Lung microvascular endothelial cell (primary cell): ENCODE results near the gene STK33. TPM values are rescaled to one million over a fixed set of nuclear protein-coding genes. Genes with fewer than 3 reads are reported as not detected.

Source experiments
- DNase-seq, 2 donors: peaks; one replicate each; pipeline versions ENCODE4 v3.0.0 to v3.0.0-alpha.2; 2010; ENCODE audit warnings: low read depth in 2 of 2
- total RNA-seq: library from RNA; depleted of rRNA; stranded (reverse); fragments of >200 nt; gene quantifications from 2 replicates; pipeline ENCODE4 v1.2.1, GENCODE V29; 2014

Gene STK33
- total RNA-seq, 1 donor from 2014 or later: 0.99 TPM

DNA sequence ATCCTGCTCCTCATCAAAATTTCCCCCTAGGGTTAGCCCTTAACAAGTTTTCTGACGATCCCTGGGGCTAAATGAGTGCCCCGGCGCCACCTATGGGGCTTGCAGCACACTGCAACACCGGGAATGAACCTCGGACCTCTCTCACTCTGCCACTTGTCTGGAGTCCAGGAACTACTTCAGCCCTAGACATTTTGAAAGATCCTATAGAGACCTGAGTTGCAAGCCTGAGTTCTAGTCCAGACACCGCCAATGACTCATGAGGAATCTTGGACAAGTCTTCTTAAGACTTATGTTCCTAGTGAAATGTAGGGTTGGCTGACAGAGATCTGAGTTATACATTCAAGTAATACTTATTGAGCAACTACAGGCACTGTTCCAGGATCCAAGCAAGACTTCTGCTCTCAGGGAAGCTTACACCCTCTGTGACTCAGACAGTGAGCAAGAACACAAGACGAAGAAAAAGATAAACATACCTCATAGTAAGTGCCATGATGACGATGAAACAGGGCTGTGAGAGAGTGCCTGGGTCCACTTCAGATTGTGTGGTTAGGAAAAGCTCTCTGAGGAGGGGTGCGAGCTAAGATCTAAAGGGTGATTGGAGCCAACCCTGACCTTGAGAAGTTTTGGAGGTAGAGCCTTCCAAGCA lies 10.2 kb upstream of the STK33 start:
- DNase-seq: peak; percentile 31 to 95

DNA sequence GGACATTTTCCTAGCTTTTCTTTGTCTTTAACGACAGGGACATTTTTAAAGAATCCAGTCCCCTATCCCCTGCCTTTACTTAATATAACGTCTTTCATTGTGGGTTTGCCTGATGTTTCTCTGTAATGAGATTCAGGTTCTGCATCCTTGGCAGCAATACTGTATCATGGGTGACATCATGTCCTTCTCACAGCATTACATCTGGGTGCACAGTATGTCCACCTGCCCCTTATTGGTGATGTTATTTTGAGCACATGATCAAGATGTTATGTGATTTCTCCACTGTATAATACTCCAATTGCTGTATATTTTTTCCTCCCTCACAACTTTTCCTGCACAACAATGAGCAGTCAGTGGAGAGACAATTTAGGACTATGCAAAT lies 9.7 kb upstream of the STK33 start:
- no peak for DNase-seq

DNA sequence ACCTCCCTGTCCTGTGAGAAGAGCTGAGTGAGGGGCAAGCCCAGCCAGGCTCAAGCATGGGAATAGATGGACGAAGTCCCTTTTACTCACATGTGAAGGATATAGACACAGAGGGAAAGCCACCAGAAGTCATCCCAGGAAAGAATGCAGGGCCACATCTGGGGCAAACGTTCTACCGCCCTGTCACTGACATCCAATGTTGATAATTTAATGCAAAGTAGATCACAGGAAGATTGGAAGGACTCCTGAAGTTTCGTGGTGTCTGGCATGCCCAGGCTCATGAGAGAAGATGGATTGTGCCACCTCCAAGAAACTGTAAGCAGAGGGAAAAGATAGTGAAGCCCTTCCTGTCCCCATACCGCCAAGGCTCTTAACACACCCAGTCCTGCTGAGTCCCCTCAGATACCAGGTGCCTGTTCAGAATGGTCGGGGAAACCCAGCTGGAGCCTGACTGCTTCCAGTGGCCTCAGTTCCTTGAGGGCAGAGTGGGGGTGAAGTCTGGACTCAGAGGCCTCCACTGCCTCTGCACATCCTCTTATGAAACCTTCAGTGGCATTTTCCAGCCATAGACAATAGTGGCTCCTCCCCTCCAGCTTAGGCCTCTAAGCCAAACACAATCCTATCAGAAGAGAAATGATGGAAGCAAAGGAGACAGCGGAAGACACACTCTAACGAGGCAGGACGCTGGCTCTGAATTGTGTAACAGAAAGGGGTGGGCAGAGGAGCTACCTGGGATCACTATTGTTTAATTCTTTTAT lies 7.5 kb upstream of the STK33 start:
- DNase-seq: no peak

DNA sequence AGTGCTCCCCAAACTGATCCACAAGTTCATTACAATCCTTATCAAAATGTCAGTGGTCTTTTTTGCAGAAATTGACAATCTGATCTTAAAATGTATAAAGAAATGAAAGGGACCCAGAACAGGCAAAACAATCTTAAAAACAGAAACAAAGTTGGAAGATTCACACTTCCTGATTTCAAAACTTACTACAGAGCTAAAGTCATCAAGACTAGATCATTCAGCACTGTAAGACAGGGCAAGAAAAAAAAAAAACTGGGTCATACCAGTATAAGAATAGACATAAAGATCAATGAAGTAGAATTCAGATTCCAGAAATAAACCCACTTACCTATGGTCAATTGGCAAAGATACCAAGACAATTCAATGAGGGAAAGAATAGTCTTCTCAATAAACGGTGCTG lies 4.5 kb upstream of the STK33 start:
- no peak for DNase-seq

DNA sequence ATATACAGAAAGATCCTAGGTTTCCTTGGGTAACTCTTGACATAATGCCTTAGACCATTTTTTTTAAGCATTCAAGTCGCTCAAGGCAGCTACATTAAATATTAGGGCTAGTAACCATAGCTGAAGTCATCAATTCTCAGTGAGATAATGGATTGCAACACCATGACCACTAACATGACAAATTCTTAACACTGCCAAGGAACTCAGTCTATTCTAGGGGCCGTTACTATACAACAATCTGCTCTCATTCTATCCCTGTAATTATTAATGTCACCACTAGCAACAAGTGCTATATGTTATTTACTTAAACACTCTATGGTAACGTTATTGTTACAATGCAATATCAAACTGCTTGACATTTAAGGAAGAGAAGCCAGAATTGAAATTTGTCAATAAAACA lies 3.2 kb upstream of the STK33 start:
- no peak for DNase-seq

DNA sequence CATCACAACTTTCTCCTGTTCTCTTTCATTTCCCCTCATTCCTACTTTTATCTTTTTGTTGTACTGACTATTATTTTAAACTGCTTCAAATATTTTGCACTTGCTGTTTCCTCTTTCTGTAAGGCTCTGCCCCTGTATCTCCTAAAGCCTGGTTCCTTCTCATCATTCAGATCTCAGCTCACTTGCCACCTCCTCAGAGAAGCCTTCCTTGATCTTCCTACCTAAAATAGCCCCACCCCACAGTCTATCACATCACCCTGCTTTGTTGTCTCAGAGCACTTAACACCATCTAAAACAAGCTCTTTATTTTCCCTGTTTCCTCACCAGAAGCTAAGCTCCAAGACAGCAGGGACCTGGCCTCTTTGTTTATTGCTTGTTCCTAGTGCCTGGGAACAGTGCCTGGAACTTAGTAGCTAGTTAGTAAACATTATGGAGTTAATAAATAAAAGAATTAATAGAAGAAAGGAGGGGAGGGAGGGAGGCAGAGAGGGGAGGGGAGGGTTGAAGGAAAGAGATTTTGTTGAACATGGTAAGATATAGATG lies 2.5 kb upstream of the STK33 start:
- no peak for DNase-seq

DNA sequence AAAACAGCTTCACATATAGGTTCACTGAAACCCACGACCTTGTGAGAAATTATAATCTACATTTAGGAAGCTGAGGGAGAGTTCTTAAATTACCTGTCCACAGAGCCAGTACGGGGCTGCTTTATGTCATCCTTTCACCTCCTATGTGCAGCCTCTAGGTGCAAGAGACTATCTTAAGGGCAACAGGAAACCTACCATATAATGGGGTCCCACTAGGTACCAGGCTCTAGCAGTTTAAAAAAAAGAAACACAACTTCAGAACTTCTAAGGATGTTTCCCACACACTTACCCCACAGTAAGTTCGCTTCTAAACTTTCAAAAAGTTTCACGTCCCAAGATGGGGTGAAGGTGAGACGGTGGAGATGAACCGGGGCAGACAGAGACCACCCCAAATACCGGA lies 573 bp downstream of the STK33 start:
- DNase-seq: no peak

DNA sequence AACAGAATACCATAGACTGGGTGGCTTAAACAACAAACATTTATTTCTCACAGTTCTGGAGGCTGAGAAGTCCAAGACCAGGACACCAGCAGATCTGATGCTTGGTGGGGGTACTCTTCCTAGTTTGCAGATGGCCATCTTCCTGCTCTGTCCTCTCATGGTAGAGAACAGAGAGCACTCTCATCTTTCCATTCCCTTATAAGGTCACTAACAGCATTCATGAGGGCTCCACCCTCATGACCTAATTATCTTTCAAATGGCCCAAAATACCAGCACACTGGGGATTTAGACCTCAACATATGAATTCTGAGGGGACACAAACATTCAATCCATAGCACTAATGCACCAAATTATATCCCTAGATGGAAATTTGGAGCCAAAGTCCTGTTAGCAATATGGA lies 6.1 kb downstream of the STK33 start:
- no peak for DNase-seq

DNA sequence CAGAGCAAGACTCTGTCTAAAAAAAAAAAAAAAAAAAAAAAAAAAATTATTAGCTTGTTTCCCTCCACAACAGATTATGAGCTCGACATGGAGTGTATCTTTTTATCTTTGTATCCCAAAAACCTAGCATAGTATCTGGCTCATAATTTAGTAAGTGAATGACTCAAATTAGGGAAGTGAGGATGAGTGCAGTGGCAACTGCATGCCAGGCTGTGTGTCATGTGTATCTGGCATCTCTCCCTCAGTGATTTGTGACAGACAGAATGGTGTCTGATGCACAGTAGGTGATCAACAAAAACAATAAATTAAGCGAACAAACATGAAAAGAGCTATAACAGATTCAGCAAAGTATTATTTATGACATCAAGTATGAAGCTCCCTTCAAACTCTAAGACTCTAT lies 7.2 kb downstream of the STK33 start:
- no peak for DNase-seq

DNA sequence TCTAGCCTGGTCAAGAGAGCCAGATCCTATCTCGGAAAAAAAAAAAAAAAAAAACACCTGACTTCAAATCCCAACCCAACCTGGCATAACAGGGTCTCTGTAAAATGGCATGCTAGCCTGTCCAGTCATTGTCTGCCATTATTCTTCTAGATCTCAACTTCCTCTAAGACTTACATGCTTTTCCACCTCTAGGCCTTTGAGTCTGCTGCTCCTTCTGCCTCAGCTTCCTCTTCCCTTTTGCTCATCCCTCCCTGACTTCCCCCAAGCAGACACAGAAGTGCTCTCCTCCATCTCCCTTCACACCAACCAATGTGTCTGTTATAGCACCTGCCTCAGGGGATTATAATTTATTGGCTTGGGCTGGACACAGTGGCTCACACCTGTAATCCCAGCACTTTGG lies 7.8 kb downstream of the STK33 start:
- DNase-seq: no peak

DNA sequence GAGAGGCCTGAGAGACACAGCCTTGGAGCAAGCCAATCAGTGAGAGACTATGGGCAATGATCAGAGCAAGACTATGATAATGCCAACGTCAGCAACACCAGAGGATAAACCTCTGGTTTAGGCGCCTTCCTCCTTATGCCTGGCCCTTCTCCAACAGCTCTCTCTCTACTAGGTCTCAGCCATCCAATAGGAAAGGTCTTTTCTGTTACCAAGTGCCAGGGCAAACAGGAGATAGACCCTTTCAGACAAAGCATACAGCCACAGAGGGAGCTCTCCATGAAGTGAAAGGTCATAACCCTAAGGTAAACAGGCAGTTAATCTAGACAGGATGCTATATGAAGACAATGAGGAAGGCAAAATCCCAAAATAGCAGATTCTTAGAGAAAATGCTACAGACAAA lies 9.5 kb downstream of the STK33 start:
- DNase-seq: no peak

DNA sequence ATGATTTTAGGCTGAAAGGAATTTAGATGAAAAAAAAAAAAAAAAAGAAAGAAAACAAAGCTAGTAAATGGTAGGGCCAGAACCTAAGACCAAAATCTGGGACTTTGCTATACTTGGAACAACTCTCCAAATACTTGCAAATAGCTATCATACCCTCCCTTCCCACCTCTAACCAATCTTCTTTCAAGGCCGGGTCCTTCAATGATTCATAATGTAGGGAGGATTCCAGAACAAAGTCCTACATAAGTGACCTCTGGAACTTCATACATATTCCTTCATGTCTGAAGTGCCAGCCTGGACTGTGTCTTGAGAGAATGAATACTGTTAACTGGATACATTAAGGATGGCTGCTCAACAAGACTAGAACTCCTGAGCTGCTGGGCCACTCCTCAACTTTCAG lies 9.9 kb downstream of the STK33 start:
- no peak for DNase-seq

DNA sequence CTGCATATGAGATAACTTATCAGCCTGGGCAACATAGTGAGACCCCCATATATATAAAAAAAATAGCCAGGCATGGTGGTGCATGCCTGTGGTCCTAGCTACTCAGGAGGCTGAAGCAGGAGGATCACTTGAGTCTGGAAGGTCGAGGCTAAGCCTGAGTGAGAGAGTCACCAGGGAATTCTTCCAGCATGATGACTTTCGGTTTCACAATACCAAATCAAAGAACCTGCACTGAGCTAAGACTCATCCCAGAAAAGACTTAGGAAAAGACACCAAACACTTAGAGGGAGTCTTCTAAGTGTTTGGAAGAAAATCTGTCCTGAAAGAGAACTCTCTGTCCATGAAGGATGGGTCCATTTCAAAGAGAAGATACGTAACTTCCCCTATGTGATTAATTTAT lies 12.7 kb downstream of the STK33 start:
- no peak for DNase-seq

DNA sequence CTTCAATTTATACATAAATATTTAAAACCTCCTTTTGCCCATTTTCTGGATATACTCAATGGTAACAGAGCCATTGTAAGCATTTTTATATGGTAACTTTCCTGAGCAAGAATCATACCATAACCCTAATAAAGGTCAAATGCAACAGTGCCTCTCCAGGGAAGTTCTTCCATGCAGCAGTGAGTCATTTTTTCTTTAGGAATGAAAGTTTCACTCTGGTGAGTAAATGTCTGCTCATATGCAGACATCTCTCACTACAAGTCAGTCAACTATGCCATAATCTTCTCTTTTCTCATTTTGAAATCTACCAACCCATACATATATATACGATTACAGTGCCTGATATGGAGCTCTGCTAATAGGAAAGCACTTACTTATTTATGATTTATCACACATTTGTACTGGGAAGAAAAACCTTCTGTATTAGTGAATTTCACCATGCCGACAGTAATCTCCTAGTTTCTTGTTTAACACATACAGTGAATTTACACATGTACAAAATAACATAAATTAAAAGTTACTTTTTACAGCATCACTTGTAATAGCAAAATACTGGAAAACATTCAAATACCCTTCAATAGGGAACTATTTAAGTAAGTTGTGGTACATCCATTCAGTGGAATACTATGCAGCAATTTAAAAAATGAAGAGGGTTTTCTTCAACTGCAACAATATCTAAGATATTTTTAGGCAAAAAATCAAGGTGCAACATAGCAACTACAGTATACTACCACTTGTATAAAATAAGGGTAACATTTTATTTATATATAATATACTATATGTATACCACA lies 16.0 kb downstream of the STK33 start:
- DNase-seq: no peak

DNA sequence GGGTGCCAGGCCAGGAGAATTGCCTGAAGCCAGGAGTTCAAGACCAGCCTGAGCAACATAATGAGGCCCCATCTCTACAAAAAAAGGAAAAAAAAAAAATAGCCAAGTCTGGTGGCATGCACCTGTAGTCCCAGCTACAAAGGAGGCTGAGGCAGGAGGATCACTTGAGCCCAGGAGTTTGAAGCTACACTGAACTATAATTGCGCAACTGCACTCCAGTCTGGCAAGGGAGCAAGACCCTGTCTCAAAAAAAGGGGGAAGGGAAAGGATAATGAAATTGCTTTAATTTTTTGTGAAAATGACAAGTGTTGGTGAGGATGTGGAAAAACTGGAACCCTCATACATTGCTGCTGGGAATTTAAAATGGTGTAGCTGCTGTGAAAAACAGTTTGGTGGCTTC lies 19.2 kb downstream of the STK33 start:
- DNase-seq: no peak

DNA sequence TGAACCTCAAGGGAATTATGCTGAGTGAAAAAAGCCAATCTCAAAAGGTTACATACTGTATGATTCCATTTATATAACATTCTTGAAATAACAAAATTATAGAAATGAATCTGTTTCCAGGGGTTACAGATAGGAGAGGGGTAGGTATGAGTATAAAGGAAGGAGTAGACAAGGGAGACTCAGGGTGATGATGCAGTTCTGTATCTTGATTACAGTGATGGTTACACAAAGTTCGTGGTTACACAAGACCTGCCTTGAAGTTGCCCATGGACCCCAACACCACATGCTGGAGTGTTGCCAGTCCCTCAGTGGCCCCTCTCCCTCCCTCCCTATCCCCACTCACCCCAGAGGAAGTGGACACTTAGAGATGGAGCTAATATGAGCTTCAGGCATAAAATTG lies 20.3 kb downstream of the STK33 start:
- no peak for DNase-seq

DNA sequence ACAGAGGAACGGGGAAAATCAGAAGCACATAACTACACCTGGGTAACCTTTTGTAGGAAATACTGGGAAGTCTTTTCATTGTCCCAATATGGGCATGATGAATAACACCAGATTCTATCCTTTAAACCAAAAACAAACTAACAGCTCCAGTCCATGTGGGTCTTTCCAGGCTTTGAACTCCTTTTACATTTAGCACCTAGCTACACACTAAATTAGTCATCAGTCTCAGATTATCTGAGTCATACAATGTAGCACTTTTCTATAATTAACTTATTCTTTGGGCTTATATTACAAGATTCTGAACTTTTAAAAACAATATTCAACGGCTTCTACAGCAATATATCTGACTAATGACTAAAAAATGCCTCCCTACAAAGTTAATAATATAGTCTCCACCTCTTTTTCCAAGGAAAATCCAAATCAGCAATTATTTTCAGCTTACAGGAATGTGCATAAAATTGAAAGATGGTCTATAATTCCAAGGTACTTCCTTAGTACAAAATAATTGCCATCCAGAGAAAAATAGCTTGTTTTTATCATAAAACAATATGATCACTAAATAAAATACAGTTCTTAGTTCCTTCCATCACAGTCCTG lies 26.3 kb downstream of the STK33 start:
- DNase-seq: peak in 1 of 2 donors; percentile 12

DNA sequence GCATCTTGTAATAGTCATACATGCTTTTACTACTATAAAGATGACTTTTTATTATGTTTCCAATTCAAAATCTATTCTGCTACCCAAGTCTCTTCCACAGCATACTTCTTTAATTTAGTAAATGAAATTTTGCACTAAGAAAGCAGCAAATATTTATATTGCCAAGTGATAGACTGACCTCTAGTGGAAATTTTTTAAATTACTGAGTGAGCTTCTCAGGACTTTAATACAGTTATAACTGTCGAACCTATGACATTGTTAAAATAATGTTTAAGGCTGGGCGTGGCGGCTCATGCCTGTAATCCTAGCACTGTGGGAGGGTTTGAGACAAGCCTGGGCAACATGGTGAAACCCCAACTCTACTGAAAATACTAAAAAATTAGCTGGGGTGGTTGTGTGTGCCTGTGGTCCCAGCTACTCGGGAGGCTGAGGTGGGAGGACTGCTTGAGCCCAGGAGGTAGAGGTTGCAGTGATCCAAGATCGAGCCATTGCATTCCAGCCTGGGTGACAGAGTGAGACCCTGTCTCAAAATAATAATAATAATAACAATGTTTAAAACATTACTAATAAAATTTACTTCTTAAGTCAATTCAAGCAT lies 27.3 kb downstream of the STK33 start:
- peak; percentile 43 to 59 for DNase-seq

DNA sequence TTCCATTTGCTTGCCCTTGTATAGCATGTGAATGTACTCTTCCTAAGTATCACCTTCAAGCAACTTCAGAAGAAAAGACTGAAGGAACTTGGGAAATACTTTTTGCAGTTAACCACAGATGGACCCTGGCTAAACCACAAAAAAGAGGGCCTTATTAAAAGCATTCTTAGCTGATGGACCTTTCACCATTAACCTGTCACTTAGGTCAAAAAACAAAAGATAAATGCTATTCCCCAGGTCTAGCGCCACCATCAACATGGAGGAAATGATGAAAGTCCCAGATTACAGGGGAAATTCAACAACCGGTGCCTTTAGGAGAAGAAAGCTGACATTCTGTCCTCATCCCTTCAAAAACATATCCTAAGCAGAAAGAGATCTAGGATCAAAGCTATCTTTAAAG lies 29.5 kb downstream of the STK33 start:
- DNase-seq: no peak

DNA sequence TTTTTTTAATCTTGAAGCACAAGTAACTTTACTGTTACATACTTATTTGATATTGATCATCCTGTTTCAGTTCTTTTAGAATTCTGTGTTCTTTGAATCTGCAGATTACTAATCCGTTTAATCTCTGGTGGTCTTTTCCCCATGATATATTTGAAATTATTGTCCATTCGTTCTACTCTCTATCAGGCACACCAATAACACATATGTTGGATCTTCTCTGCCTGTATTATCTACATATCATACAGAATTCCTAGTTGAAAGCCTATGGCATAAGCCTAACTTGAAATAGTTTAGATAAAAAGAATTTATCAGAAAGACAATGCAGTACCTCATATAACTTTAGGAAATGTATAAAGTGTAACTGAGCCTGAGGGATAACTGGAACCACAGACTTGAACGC lies 32.6 kb downstream of the STK33 start:
- DNase-seq: no peak

DNA sequence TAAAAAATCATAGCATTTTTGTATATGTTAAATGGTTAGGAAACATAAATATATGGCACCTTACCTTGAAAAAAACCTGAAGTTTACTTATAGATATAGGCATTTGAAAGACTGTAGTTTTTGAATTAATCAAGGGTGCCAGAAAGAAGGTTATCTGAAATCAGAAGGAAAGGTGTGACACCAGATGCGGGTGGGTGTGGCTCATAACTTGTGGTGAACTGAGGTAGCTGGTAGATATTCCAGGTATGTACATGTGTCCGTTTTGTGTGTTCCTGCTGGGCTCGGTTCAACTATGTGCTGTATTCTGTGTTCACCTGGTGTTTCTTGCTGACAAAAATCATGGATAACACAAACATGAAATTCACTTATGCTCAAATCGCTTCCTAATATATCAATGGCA lies 35.6 kb downstream of the STK33 start:
- DNase-seq: no peak
